NT2/D1 (cell line): ENCODE data around the gene SRMS.

Experiments
- DNase-seq: peaks from one replicate; pipeline ENCODE4 v3.0.0-alpha.2; 2011; ENCODE audit warnings: low read depth, low spot score
- H3K27me3 ChIP-seq: 2 replicates; pipeline ENCODE4 v1.6.0; 2011; ENCODE audit warnings: mild to moderate bottlenecking; ENCODE audit not compliant: insufficient read length, insufficient read depth
- H3K36me3 ChIP-seq: 2 replicates; pipeline ENCODE4 v1.6.1; 2011; ENCODE audit warnings: mild to moderate bottlenecking, low read length, mixed read lengths; ENCODE audit not compliant: insufficient read depth, insufficient read length
- H3K4me1 ChIP-seq: 2 replicates; pipeline ENCODE4 v1.5.1; 2011; ENCODE audit not compliant: insufficient read depth, insufficient read length
- H3K4me3 ChIP-seq: 2 replicates; pipeline ENCODE4 v1.5.1; 2011; ENCODE audit warnings: low read depth; ENCODE audit not compliant: insufficient read length
- H3K9ac ChIP-seq: 2 replicates; pipeline ENCODE4 v1.6.0; 2011; ENCODE audit warnings: low read depth; ENCODE audit not compliant: insufficient read length
- H3K9me3 ChIP-seq: 2 replicates; pipeline ENCODE4 v1.5.1; 2011; ENCODE audit warnings: mild to moderate bottlenecking, low read length; ENCODE audit not compliant: insufficient read depth
- SUZ12 ChIP-seq: IDR thresholded peaks from 2 replicates; pipeline ENCODE4 v1.6.1; 2011; ENCODE audit not compliant: insufficient read length, insufficient read depth; ENCODE audit errors: extremely low read depth
- YY1 ChIP-seq: IDR thresholded peaks from 2 replicates; pipeline ENCODE4 v1.6.1; 2011; ENCODE audit not compliant: insufficient read length, insufficient read depth
- ZNF274 ChIP-seq: IDR thresholded peaks from 2 replicates; pipeline ENCODE4 v1.6.1; 2011; ENCODE audit warnings: mild to moderate bottlenecking, low read depth, low read length

Gene SRMS

GRCh38 chr20:63585616-63586565 is 38.3 kb upstream of the SRMS start:
- DNase-seq = no peak
- Histone ChIP-seq H3K4me3 (no peak overlapping the region), H3K27me3 (no peaks in the 10 kb centered on the region), H3K9ac (no peak overlapping the region), H3K9me3 (no peaks in the 10 kb centered on the region), H3K36me3 (peaks cover 32% of the 10 kb centered on the region), H3K4me1 (peaks cover 18% of the 10 kb centered on the region)
- TF ChIP-seq YY1 (no peak), ZNF274 (no peak), SUZ12 (no peak)

- Histone ChIP-seq H3K4me3 (no peak overlapping the region), H3K4me1 (peaks cover 16% of the 10 kb centered on the region), H3K9ac (no peak overlapping the region), H3K36me3 (peaks cover 7% of the 10 kb centered on the region), H3K9me3 (no peaks in the 10 kb centered on the region), H3K27me3 (no peaks in the 10 kb centered on the region)
- TF ChIP-seq YY1 (no peak), SUZ12 (no peak), ZNF274 (no peak)
- DNase-seq = no peak
These were observed 35.0 kb upstream of the SRMS start for GRCh38 chr20:63582382-63583063.

- H3K27me3 ChIP-seq = no peaks in the 10 kb centered on the region
- peak; percentile 51 for DNase-seq
- H3K9me3 ChIP-seq = no peaks in the 10 kb centered on the region
- TF ChIP-seq ZNF274 (no peak), SUZ12 (no peak), YY1 (no peak)
- H3K4me3 ChIP-seq = no peak overlapping the region
- H3K36me3 ChIP-seq = no peaks in the 10 kb centered on the region
- no peak overlapping the region for H3K9ac ChIP-seq
- peaks cover 8% of the 10 kb centered on the region for H3K4me1 ChIP-seq
These were observed 33.4 kb upstream of the SRMS start for GRCh38 chr20:63580796-63581461.

- no peak overlapping the region for H3K4me3 ChIP-seq
- no peak for TF ChIP-seq YY1
- TF ChIP-seq ZNF274 = no peak
- H3K9ac ChIP-seq = peak overlapping the region; percentile 38
- no peaks in the 10 kb centered on the region for H3K36me3 ChIP-seq
- no peak for DNase-seq
- H3K27me3 ChIP-seq = no peaks in the 10 kb centered on the region
- H3K9me3 ChIP-seq = no peaks in the 10 kb centered on the region
- H3K4me1 ChIP-seq = peaks cover 12% of the 10 kb centered on the region
These were observed 31.6 kb upstream of the SRMS start for GRCh38 chr20:63579017-63579694.

GRCh38 chr20:63578224-63579016 is 30.9 kb upstream of the SRMS start:
- no peak for DNase-seq

GRCh38 chr20:63577317-63577894 is 29.9 kb upstream of the SRMS start:
- TF ChIP-seq ZNF274 = no peak
- no peak for TF ChIP-seq YY1
- TF ChIP-seq SUZ12 = no peak
- Histone ChIP-seq H3K9me3 (no peaks in the 10 kb centered on the region), H3K9ac (no peak overlapping the region)

More at GRCh38 chr20:63578224-63579016, 30.9 kb upstream of the SRMS start:
- no peaks in the 10 kb centered on the region for H3K36me3 ChIP-seq
- no peak overlapping the region for H3K4me3 ChIP-seq
- H3K4me1 ChIP-seq = peaks cover 12% of the 10 kb centered on the region
- TF ChIP-seq YY1 (no peak), SUZ12 (no peak), ZNF274 (no peak)
- H3K9ac ChIP-seq = no peak overlapping the region
- H3K9me3 ChIP-seq = no peaks in the 10 kb centered on the region
- H3K27me3 ChIP-seq = no peaks in the 10 kb centered on the region

More at GRCh38 chr20:63577317-63577894, 29.9 kb upstream of the SRMS start:
- no peak for DNase-seq
- Histone ChIP-seq H3K4me3 (no peak overlapping the region), H3K36me3 (peaks cover 8% of the 10 kb centered on the region), H3K4me1 (peaks cover 21% of the 10 kb centered on the region), H3K27me3 (no peaks in the 10 kb centered on the region)
